GM20431 (cell line): Measurements from ENCODE around the gene LYSMD3.
"Not testable (repeated sequence)": the region's sequence is repeated elsewhere in the genome, so short reads cannot be mapped to it uniquely, and the experiment has no call there.

ENCODE experiments used
- in situ Hi-C: fragments of 300-500 bp; cut with MseI, MboI; formaldehyde crosslinking; loops from one replicate; pipeline ENCODE4 v1.15.0; 2020; ENCODE audit warnings: low sequenced_read_pairs; ENCODE audit not compliant: unreplicated experiment

LYSMD3 gene

DNA sequence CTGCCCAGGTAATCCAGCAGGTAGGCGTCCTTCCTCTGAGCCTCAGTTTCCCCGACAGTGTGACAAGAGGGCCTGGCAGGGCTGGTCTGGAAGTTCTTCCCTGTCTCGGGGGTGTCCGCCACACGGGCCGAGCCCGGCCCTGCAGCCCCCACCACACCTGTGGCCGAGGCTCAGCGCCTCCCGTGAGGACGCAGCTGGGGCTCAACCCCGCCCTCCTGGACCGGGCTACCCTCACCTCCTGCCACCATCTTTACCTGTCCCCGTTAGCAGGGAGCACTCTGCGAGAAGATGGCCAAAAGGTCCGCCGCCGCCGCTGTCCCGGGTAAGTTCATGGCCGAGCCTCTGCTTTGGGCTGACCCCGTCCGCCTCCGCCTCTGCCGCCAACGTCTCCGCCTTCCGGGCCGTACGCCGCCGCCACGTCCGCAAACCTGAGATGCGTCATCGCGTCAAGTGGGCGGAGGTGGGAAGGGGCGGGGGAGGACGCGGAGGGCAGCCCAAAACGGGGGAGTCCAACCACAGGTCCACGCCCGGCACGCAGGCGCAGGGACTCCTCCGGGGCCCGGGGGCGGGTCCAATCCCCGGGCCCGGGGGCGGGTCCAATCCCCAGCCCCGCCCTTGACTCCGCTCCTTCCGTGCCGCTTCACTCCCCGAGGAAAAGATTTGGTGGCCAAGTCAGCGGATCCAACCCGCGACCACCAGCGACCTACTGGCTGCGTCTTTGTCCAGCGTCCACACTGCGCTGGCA lies at the start of gene LYSMD3:
Gene LYSMD3, minus strand, starts transcription at position 391 of the 745 bp plus-strand sequence. CDS start 4,295 bp downstream, outside the sequence.
- in situ Hi-C loops, result loop anchor here (25.0 kb wide), 1 partner anchor 92 kb away; no protein-coding TSS in a partner anchor

DNA sequence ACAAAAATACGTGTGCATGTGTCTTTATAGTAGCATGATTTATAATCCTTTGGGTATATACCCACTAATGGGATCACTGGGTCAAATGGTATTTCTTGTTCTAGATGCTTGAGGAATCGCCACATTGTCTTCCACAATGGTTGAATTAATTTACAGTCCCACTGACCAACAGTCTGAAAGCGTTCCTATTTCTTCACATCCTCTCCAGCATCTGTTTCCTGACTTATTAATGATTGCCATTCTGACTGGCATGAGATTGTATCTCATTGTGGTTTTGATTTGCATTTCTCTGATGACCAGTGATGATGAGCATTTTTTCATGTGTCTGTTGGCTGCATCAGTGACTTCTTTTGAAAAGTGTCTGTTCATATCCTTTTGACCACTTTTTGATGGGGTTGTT lies 47.2 kb upstream of the LYSMD3 start:
- in situ Hi-C loops, result not testable (repeated sequence)

DNA sequence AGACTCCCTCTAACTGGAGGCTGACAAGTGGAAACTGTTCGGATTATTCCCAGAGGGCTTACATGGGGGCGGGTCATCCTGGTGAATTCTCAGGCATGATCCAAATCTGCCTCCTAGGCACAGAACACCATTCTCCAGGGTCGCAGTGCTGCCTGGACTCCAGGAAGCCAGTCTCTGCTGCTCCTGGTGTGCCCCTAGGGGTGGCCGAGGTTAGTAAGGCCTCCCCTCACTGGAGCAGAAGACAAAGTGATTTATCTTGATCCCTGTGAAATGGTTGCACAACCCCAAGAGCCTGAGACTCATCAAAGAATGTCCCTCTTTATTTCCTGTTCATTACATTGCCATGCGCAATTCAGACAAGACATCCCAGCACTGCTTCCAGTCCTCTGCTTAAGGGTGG lies 46.3 kb upstream of the LYSMD3 start:
- in situ Hi-C loops, result no loop called here

DNA sequence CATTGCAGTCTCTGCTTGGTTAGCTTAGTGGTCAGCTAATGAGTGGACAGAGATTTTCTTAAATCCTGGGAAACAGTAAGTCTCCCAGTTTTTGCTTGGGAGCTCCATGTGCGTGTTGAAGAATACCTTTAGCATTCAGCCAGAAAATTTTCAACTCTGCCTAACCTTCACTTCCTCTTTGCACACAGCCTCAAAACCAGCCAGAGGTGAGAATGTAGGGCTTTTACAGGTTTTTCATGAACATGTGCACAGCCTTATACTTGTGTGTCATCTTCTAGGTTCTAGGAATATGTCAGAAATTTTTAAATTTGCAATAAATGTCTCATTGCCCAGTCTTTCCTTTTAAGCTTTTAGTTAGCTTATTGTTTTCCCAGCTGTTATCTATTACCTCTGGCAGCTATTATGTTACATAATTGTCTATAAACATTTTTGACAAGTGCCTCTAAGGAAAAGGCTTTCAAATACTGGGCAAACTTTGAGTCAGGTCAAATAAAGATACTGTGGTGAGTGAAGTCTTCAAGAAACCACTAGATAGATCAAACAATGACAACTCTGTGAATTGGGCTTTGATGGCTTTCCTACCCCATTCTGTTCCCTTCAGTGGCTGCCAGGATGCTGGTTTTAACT lies 41.9 kb upstream of the LYSMD3 start:
- in situ Hi-C loops, result no loop called here

DNA sequence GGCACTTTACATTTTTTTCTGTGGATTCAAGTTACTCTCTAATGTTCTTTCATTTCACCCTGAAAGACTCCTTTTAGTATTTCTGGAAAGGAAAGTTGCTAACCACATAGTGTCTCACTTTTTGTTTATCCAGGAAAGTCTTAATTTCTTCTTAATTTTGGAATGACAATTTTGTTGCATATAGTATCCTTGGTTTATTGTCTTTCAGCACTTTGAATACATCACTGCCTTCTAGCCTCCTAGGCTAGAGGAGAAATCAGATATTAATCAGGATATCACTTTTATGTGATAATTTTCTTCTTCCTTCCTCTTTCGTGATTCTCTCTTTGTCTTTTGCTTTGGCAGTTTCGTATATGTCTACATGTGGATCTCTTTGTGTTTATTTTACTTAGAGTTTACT lies 40.6 kb upstream of the LYSMD3 start:
- in situ Hi-C loops, result no loop called here

DNA sequence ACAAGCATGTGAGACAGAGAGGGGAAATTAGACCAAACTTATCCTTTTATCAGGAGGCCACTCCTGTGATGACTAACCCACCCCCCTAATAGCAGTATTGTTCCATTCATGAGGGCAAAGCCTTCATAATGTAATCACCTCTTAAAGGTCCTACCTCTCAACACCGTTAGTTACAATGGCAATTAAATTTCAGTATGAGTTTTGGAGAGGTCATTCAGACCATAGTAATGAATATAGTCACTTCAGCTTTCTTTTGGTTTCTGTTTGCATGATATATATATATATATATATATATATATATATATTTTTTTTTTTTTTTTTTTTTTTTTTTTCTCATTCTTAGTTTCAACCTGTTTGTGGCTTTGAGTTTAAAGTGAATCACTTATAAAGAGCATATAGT lies 39.7 kb upstream of the LYSMD3 start:
- in situ Hi-C loops, result no loop called here

DNA sequence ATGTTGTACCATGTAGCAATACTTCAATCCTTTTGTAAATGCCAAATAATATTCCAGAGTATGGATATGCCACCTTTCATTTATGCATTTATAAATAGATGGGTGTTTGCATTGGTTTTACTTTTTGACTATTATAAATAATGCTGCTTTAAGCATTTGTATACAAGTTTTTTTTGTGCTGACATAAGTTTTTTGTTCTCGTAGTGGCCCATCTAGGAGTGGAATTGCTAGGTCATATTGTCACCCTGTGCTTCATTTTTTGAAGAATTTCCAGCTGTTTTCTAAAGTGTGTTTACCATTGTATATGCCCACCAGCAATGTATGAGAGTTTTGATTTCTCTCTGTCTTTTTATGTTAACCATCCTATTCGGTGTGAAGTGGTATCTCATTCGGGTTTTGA lies 36.1 kb upstream of the LYSMD3 start:
- in situ Hi-C loops, result no loop called here

DNA sequence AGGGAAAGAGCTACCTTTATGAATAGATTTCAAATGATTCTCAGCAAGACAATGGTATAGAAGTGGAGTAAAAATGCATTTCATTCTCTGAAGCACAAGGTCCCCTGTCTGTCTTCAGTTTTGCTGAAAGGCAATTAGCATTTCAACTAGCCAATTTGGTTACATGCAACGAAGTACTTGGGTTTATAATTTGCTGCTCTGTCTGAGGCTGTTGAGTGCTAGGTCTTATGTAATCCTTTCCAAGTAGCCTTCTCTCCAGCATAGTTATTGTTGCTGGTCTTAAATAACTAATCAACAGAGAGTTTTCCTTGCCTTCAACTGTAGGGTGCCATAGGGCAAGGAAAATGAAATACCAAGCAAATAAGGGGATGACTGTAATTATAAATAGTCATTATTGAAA lies 33.7 kb upstream of the LYSMD3 start:
- in situ Hi-C loops, result no loop called here

DNA sequence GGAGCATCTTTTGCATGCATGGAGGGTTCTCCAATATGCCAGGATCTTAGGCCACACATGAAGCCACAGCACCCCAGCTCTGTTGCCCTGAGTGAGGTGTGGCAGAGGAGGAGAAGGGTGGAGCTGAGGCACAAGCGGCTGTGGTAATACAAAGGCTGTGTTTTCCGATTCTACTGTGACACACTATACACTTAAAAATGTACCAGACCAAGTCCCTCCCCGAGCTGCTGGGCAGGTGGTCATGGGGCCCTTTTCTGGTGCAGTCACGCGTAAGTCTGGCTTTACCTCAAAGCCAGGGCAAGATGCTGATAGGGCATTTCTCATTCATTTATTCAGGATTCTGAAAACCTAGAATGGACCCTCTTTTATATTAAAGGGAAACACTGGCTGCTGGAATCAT lies 33.0 kb upstream of the LYSMD3 start:
- in situ Hi-C loops, result no loop called here

DNA sequence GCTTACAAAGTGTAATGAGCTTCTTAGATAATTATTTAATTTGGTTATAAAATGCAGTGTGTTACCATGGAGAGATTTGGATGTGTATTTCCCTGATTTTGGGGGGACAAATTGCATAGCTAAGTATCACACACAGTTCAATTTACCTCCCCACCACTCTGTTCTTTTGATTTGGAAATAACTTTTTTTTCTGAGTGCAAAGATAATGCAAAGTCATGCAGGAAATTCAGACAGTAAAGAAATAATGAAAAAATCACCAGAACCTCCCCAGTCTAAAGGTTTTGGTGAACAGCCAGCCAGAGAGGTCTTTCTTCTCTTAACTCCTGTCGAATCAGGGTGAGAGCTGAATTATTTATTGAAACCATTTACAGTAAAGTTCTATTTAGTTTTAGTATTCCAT lies 32.4 kb upstream of the LYSMD3 start:
- in situ Hi-C loops, result no loop called here

DNA sequence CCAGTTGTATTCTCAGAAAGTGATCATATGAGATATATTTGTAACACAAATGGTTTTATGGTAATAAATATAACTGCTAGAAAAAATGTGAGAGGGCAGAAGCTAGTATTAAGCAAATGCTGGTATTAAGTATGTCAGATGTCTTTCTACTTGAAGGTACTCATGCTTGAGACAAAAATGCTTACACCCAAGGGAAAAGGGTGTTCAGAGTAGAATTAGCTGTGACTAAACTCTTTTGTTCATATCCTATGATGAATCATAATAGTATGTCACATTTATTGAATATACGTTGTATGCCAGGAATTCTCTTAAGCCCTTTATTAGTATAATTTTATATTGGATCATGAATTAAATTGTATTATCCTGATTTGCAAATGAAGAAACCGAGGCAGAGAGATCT lies 31.4 kb upstream of the LYSMD3 start:
- in situ Hi-C loops, result no loop called here

DNA sequence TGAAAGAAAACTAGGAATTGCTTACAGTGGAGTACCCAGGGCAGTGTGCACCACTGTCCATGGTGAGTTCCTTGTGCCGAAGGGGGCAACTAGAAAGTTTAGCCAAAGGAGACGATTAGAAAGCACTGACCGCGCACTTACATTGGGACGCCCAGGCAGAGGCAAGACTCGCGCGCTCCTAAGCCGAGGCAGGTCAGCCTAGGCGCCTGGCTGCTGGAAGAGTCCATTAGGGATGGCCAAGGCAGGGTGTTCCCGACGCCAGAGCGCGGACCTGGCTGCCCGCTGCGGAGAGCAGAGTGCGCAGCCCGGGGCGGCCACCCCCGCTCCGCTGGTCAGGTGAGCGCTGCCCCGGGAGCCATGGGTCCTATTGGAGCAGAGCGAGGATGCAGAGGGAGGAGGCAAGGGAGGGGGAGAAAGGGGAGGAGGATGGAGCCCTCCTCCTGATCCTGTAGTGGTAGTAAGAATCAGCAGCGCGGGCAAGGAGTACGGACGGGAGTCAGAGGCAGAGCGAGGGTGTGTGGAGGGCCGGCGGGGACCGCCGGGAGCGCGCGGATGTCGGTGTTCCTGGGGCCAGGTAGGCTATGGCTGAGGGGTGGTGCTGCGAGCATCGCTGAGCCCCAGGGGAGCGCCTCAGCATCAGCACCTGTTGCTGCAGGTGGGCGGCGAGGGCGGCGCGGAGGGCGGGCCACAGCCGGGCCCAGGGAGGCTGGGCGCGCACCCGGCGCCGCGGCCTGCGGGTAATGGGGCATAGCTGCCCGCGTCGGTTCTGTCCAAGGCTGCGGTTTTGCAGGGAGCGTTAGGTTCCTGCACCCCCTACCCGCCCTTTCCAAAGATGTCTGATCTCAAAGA lies 29.2 kb upstream of the LYSMD3 start, which contains the start of gene ADGRV1:
Gene ADGRV1, plus strand, starts transcription at position 454 of the 849 bp plus-strand sequence. Its CDS starts 99 bp downstream, at position 553.
- in situ Hi-C loops, result no loop called here

DNA sequence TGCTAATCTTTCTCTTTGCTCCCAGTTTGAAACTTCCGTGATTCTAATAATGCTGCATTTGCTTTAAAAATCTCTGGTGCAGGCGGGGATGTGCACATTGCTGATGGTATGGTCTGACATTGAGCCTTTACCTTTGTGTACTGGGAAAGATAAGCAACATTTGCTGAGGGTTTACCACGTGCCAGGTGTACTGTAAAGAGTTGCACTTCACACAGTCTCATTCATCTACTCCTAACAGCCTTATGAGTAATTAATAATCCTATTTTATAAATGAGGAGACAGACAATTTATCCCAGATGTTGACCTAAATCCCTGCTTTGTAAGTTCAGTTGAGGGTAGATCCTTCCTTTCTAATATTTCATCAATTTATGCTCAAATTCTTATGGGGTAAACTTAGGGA lies 28.5 kb upstream of the LYSMD3 start:
- in situ Hi-C loops, result no loop called here

DNA sequence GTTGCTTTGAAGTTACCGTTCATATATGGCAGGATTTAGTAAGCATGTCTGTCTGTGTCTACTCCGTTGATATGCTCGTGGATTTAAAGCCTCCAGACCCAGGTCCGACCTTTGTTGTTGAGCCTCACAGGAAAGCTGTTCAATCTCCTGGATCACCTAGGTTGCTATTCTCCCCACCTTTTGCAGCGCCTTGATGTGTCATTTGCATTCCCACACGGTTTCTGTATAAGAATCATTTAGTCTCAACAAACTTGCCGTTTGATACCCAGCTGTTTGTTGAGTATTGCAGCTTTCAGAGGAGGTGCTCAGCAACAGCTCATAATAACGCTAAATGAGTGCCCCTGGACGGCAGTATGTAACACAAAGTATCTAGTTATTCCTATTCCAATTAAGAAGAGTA lies 28.0 kb upstream of the LYSMD3 start:
- in situ Hi-C loops, result no loop called here

DNA sequence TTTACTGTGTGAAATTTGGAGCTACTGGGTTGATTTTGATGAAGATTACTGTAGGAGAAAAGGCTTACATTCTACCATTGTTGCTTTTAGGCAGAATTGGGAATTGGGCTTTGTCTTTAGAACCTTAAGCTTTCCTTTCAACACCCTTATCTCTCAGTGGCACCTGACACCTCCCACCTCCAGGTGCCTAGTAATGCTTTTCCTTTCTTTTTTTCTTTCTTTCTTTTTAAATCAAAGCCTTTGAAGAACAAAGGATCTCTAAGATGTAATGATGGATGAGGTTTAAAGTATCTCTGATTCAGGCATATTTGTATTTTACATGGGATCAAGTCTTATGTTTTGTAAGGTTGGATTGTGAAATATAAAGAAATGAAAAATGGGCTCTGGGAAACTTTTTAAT lies 26.3 kb upstream of the LYSMD3 start:
- in situ Hi-C loops, result no loop called here

DNA sequence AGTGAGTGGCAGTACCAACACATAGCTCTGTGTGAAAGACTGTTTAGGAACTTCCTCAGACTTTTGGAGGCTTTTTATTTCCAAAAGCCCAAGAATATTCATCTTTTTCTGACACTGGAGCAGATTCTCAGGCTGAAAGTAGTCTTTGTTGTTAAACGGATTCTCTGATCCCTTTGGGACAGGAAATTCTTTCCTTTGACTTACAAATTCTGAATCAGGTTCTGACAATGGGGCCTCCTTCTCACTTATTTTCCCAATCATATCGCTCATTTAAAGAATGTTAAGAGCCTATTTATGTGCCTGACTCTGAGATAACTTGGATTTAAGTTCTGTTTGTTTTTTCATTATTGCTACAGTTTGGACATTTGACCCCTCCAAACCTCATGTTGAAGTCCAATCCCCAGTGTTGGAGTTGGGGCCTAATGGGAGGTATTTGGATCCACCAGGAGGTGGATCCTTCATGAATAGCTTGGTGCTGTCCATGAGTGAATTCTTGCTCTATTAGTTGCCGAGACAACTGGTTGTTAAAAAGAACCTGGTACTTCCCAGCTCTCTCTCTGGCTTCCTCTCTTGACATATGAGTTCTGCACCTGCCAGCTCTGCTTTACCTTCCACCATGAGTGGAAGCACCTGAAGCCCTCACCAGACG lies 25.1 kb upstream of the LYSMD3 start:
- in situ Hi-C loops, result no loop called here

DNA sequence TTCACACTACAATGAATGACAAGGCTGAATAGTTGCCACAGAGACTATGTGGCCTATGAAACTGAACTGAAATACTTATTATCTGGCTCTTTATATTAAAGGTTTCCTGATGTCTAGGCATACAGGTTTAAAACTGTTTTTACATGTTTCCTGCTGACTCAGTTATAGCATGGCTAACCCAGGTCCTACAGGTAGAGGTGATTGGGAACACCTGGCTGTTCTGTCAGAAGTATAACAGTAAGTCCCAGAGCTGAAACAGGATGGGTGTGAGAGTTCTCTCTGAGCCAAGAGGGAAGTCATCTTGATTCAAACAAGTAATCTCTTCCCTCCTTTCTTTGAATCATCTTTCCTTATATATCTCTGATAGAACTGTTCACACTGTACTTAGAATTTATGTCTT lies 24.3 kb upstream of the LYSMD3 start:
- in situ Hi-C loops, result no loop called here

DNA sequence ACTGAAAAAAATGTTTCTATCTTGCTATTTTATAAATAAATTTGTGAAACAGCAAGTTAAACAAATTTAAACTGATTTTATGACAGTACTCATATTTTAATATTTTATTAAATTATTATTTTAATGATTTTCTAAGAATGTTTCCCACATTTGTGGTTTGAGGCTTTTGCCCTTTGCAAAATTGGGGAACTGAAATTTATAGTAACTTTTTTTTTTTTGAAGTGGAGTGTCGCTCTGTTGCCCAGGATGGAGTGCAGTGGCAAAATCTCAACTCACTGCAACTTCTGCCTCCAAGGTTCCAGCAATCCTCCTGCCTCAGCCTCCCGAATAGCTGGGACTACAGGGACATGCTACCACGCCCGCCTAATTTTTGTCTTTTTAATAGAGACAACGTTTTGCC lies 22.0 kb upstream of the LYSMD3 start:
- in situ Hi-C loops, result no loop called here

DNA sequence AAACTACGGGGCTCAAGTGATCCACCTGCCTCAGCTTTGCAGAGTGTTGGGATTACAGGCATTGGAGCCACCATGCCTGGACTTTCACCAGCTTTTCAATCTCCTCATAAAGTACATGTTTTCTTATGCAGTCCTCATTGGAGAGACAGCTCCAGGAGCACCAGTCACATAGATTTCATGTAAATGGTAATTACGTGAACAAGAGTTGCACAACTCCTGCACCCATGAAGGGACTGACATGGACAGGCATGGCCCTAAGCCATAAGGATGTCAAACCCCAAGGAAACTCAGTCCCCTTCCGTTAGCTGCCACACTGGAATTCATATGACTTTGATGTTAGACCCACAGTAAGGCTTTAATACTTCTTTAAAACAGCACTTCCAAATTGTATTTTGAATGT lies 21.6 kb upstream of the LYSMD3 start:
- in situ Hi-C loops, result no loop called here

DNA sequence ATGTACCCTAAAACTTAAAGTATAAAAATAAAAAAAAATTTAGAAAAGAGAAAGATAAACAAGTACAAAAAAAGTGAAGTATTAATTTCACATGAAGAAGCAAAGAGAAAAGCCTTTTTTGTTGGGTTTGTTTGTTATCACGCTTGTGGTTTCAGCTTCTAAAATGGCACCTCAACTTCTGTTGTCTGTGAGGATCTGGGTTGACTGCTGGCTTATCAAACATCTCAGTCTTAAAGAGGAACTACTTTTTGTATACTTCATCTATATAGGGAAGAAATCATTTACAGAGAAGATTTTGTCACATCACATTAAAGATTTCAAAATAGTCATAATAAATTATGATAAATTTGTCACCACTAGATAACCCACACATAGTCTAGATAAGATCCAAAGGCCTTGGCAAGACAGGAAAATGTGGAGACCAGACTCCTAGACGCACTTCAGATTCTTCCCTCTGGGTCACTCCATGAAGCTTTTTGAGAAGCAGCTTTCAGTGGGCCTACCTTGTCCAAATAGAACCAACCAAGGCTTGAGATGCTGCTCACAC lies 20.4 kb upstream of the LYSMD3 start:
- in situ Hi-C loops, result loop anchor here (25.0 kb wide), 1 partner anchor 113 kb away; no protein-coding TSS in a partner anchor
